GM12872 (cell line): ENCODE measurements around the gene LMO4.

ENCODE experiments used
- TF ChIP-seq, protein P1 (sequence below): IDR thresholded peaks from 3 replicates; pipeline ENCODE4 v1.5.1; 2011; ENCODE audit warnings: low read depth, mild to moderate bottlenecking, low read length, moderate library complexity; ENCODE audit not compliant: insufficient read depth

Gene LMO4

DNA sequence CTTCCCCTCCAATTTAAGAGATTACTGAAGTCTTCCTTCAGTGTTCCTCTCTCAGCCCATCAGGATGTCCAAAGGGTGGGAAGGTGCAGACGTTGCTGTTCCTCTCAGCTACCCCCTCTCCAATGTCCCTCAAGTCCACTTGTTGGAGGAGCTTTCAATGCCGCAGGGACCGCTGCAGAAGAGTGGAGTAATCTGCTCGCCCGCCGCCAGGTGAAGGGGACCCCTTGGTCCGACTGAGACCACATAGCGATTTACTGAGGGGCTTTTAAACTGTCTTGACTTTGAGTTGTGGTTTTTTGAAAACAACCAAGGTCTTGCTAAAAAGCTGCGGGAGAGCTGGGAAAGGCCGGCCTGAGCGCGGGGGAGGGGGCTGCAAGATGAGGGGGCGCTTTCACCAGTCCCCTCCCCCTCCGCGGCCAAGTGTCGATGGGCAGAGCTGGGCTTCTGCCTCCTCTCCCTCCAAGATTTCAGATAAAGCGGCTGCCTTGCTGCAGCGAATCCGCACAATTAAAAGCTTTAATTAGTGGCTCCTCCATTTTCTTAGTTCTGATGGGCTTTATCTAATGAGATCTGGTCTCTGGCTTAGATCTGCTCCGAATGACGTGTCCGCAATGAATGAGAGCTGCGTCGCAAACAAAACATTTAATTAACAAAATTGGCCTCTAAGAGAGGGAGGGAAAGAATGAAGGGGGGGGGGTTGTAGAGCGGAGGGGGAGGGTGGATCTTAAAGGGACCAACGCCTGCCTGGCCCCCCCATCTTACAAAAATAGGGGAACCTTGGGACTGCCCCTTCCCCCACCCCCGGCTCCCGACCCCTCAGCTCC, 5.9 kb downstream of the LMO4 start:
- TF ChIP-seq, protein P1, sequence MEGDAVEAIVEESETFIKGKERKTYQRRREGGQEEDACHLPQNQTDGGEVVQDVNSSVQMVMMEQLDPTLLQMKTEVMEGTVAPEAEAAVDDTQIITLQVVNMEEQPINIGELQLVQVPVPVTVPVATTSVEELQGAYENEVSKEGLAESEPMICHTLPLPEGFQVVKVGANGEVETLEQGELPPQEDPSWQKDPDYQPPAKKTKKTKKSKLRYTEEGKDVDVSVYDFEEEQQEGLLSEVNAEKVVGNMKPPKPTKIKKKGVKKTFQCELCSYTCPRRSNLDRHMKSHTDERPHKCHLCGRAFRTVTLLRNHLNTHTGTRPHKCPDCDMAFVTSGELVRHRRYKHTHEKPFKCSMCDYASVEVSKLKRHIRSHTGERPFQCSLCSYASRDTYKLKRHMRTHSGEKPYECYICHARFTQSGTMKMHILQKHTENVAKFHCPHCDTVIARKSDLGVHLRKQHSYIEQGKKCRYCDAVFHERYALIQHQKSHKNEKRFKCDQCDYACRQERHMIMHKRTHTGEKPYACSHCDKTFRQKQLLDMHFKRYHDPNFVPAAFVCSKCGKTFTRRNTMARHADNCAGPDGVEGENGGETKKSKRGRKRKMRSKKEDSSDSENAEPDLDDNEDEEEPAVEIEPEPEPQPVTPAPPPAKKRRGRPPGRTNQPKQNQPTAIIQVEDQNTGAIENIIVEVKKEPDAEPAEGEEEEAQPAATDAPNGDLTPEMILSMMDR = no peak

DNA sequence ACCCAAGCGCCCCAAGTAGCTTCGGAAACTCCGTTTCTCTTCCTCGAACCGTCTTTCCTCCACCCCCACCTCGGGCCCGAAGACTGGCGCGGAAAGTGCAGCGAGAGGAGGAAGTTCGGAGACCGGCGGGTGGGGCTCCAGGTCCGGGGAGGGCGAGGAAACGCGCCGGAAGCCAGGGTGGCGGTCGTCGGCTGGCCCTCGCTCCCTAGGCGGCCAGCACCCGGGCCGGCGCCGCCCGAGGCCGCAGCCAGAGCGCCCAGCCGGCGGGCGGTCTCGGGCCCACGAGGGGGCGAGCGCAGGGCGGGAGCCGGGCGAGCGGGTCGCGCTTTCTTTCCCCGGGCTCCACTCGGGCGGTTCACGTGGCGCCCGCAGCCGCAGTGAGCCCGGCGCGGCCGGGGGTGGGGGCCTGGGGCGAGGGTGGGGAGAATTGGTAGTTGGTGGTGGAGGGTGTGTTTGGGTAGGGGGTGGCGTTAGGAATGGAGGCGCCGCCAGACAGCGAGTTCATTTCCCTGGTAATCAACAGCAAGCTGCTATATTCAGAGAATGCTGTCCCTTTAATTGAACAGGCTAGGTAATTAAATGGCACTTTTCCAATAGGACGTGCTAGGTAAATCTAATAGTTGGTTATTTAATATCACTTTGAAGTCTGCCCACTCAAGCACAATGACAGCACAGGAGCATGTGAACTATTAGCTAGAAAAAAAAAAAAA, 6.7 kb downstream of the LMO4 start:
- TF ChIP-seq, protein P1 = no peak; the same call in 2 of the 3 replicates

DNA sequence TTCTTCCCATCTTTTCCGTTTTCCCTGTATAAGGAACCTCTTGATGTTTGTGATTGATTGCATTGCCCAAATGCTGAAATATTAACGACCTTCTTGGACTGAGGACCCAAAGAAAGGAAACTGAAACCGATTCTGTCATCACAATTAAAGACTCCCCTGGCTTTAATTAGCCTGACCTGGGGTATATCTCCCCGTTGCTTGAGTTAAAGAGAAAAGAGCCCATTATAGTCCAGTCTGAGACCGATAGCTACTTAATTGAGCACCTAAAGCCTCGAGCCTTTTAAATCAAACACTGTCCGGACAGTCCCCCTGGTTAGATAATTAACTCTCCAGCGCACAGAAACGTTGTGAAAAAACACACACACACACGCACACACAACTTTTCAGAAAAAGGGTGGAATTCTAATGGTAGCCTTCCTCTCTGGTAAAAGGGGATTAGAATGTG, 8.0 kb downstream of the LMO4 start:
- TF ChIP-seq, protein P1 = no peak

DNA sequence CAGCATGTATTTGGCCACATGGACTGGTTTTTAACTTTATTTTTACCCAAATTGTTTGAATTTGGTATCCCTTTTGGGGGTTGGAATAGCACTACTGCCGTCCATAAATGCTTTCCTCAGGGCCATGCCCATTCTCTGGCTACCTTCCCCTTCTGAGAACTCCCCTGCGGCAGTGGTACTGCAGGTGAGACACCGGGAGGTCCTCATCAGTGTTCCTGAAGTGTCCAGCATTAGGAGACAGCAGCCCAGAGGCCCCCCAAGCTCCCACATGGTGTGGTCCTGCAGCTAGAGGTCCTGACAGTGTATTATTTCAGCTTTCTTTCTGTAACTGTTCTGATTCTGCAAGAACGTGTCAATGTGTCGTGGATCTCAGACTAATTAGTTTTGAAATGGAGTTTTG, 8.9 kb downstream of the LMO4 start:
- TF ChIP-seq, protein P1 = no peak

DNA sequence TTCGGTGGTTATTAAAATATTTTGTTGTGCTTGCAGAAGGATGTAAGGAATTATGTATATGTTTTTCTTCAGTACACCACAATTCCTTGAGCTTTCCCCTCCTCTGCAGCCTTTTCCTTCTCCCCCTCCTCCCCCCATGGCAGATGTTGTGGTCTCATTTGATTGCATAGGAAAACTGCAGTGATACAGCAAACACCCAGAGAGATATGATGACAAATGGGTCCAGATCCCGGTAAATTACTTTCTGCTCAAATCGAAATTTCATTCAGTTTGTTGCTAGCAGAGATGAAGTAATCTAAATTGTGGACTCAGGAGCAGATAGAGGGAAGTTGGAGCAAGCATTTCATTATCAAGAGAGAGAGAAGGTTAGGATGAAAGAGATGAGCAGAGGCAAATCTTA, 9.9 kb downstream of the LMO4 start:
- TF ChIP-seq, protein P1 = no peak

DNA sequence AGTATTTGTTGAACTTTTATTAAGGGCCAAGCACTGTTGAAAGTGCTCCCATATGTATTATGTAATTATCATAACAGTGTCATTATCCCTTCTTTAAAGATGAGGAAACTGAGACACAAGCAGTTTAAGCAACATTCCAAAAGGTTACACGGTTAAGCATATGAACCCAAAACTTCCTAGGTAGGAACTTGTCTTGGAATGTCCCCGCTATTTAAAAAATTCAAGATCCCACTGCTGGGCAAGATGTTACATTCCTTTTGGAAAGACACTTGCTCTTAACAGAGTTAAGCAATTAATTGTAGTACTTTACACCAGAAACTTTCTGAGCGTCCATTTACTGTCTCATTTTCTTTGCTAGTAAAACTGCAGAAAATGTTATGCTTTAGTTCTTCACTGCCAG, 15.6 kb downstream of the LMO4 start:
- TF ChIP-seq, protein P1 = no peak

DNA sequence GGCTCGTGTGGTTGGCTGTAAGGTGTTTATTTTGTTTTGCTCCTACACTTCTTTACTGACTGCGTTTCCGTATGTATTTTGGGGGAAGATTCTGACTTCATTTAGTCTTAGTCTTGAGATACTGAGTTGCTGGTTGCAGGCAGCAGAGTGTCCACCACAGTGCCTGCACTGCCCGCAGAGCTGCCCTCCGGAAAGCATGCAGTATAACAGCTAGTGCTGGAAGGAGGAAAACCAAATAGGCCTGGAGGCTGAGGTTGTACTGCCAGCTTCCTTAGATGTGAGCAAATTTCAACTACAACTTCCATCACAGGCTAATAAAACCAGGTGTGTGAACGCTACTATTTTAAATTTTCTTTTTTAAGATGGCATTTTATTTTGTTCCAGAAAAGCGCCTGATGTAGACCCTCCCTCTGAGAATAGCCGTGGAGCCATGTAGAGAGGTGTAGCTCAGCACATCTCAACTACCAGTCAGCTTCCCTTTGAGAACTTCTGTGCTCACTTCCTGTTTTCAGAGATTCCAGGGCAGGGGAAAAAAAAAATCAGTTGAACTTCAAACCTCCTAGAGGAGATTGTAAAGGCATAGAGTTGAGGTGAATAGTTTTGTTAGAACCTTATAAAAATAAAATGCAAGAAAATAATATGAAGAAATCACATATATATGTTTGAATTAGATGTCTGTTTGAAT, 17.6 kb downstream of the LMO4 start:
- TF ChIP-seq, protein P1 = no peak
